Heart left ventricle (tissue), 16 donors: Measurements from ENCODE around the gene UGDH. TPM values are rescaled to one million over a fixed set of nuclear protein-coding genes. Genes with fewer than 3 reads are reported as not detected.

ENCODE experiments used
- ATAC-seq, 4 donors: fragments of 200-7000 bp; cut with Tn5 transposase; one replicate each; pipeline ENCODE4 v1.9.1; 2020 to 2022; ENCODE audit warnings: moderate library complexity in 4 of 4, mild to moderate bottlenecking in 3 of 4, moderate number of reproducible peaks in 1 of 4
- DNase-seq, 5 donors: peaks; one replicate each; pipeline ENCODE4 v3.0.0-alpha.2; 2020
- H3K27ac ChIP-seq, 12 donors: fragments of 200-600 bp; sonication (generic) in 4 of 12; one replicate each; pipeline versions ENCODE4 v1.5.0 to v1.8.0; 2016 to 2022; ENCODE audit warnings: mild to moderate bottlenecking in 2 of 12
- H3K27me3 ChIP-seq, 9 donors: fragments of 200-600 bp; sonication (generic) in 2 of 9; one replicate each; pipeline versions ENCODE4 v1.5.1 to v1.8.0; 2016 to 2022; ENCODE audit warnings: mild to moderate bottlenecking in 3 of 9
- H3K36me3 ChIP-seq, 9 donors: fragments of 200-600 bp; sonication (generic) in 2 of 9; one replicate each; pipeline versions ENCODE4 v1.5.0 to v1.8.0; 2018 to 2022; ENCODE audit warnings: mild to moderate bottlenecking in 2 of 9
- H3K4me1 ChIP-seq, 12 donors: fragments of 200-600 bp; sonication (generic) in 4 of 12; one replicate each; pipeline versions ENCODE4 v1.5.0 to v1.8.0; 2016 to 2022; ENCODE audit warnings: mild to moderate bottlenecking in 3 of 12
- H3K4me3 ChIP-seq, 12 donors: fragments of 200-600 bp; sonication (generic) in 4 of 12; one replicate each; pipeline versions ENCODE4 v1.5.0 to v1.8.0; 2017 to 2022; ENCODE audit warnings: mild to moderate bottlenecking in 9 of 12, moderate library complexity in 4 of 12
- H3K9me3 ChIP-seq, 12 donors: fragments of 200-600 bp; sonication (generic) in 4 of 12; one replicate each; pipeline versions ENCODE4 v1.5.0 to v1.8.0; 2016 to 2022; ENCODE audit warnings: mild to moderate bottlenecking in 1 of 12
- CTCF ChIP-seq, 12 donors: fragments of 200-600 bp; sonication (generic) in 4 of 12; IDR thresholded peaks; one replicate each; pipeline versions ENCODE4 v1.5.0 to v1.8.0; 2018 to 2022; ENCODE audit warnings: antibody characterized with exemption in 12 of 12, mild to moderate bottlenecking in 5 of 12
- POLR2A ChIP-seq, 2 donors: fragments of 450-650 bp; IDR thresholded peaks; one replicate each; pipeline ENCODE4 v1.6.1; 2017; ENCODE audit warnings: antibody characterized with exemption in 2 of 2, mild to moderate bottlenecking in 2 of 2, moderate library complexity in 2 of 2
- WGBS, 4 donors: extraction: QIAGEN DNeasy Blood & Tissue Kit in 2 of 4; methylation state at CpG; one replicate each; pipeline versions ENCODE4 v1.1.5 to v1.1.7; 2013 to 2018; 5-methylcytosine and 5-hydroxymethylcytosine counted together
- intact Hi-C, 10 donors: fragments of 100-400 bp; cut with DNase I; formaldehyde crosslinking; loops; one replicate each; pipeline versions ENCODE4 v1.11.1 to v1.14.2; 2022
- polyA plus RNA-seq, 2 donors: library from polyadenylated mRNA; stranded (reverse); fragments of 200-250 nt; gene quantifications; one replicate each; pipeline ENCODE4 v1.2.3, GENCODE V29; 2013
- total RNA-seq, 9 donors: library from RNA; depleted of rRNA in 2 of 9; stranded (reverse); fragments of >200 nt in 2 of 9; fragmentation: NEBNext Ultra II Directional in 3 of 9; extraction: Animal tissue kit (Norgen Biotek cat#: 25700) in 3 of 9; gene quantifications; one replicate each; pipeline versions ENCODE4 v1.1.0 to v1.2.4, GENCODE V29; 2016 to 2023
- donor health status: ischemic (EF 13 %, LVEDD 7.1; RV severe dilation, severe dysfunction).
- donor health status: healthy with polysubstance abuse.
- donor health status: DM: no; HTN: yes; CAD: no.
- donor health status: DM: no; HTN: no; CAD: no.
- donor health status: ischemic (EF 25% LVEDD 6.9; RV normal size, moderate dysfunction).
- donor health status: ischemic (EF 25% LVEDD 5.7; RV mildly dilated, moderate dysfunction).
- donor health status: healthy.
- donor health status: DM: yes; HTN: yes; CAD: no.
- donor health status: ischemic (EF 35%, LVEDD 5.7; RV mildly dilated, moderate dysfunction).
- donor health status: nonischemic (EF 11% LVEDD 7.7; RV severe dilation, severe dysfunction).
- donor health status: DM: yes; HTN: yes; CAD: no.
- donor health status: PGD.
- donor health status: ischemic (EF 29% LVEDD 5.4; RV normal size, mild dysfunction).
- donor health status: nonischemic (EF 23%, LVEDD 6.1; RV moderate dilation, normal function).

The UGDH gene
- total and polyA plus RNA-seq, 11 donors = 2.3 to 28.6 (median 16.5) TPM

GRCh38 chr4:39502019-39502663 lies 25.1 kb downstream of the UGDH start:
- H3K4me3 ChIP-seq = no peak overlapping the region
- no peaks in the 10 kb centered on the region for H3K9me3 ChIP-seq
- TF ChIP-seq POLR2A (IDR thresholded peaks at IDR 0.05) (no peak), CTCF (IDR thresholded peaks at IDR 0.05) (no peak)
- ATAC-seq = peak in 3 of 4 donors; percentile 39 to 86 (median 58)
- intact Hi-C loops = no loop called here
- H3K27ac ChIP-seq = peak overlapping the region in 5 of 12 donors; percentile 3 to 51 (median 27)
- DNase-seq = no peak
- H3K27me3 ChIP-seq = no peaks in the 10 kb centered on the region
- peaks cover 0 to 2% (median 0%) of the 10 kb centered on the region in 12 donors for H3K4me1 ChIP-seq
- peaks cover 0 to 95% (median 86%) of the 10 kb centered on the region in 9 donors for H3K36me3 ChIP-seq

- Histone ChIP-seq H3K4me3 (no peak overlapping the region), H3K36me3 (peaks cover 0 to 60% (median 52%) of the 10 kb centered on the region in 9 donors), H3K27ac (no peak overlapping the region), H3K9me3 (no peaks in the 10 kb centered on the region), H3K27me3 (no peaks in the 10 kb centered on the region), H3K4me1 (no peaks in the 10 kb centered on the region)
- ATAC-seq = no peak
- no peak for TF ChIP-seq POLR2A (IDR thresholded peaks at IDR 0.05)
- no peak for TF ChIP-seq CTCF (IDR thresholded peaks at IDR 0.05)
- DNase-seq = no peak
- intact Hi-C loops = no loop called here
Measured at GRCh38 chr4:39498727-39499020, 28.6 kb downstream of the UGDH start.

DNA sequence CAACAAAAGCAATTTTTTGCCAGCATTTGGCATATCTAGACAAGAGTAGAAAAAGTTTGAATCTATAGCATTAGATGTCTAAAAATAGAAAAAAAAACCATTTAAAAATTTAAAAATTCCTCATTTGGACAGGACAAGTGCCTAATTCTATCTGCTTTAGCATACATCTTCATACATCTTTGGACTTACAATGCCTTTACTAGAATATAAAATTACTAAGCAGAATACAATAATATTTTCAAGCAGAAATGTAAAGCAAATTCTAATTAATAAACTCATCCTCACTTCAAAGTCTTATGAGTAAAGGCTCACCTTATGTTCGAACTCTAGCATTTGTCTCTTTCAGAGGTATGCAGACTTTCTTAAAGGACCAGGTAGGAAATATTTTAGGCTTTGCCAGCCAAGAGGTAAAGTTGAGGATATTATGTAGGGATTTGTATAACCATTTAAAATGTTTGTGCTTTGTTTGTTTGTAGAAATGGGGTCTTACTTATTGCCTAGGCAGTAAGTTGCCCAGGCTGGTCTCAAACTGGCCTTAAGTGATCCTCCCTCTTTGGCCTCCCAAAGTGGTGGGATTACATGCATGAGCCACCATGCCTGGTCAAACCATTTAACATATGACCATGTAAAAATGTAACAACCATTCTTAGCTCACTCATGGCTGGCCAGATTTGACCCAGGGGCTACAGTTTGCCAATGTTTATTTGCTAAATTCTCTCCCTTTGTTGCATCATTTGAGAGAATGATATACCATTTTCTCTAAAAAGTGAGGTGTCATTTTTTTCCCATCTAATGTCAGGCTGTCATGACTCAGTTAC lies 29.1 kb downstream of the UGDH start:
- no peaks in the 10 kb centered on the region for H3K4me1 ChIP-seq
- WGBS, 4 donors = 89 to 93% (median 92%) methylated on average over 1 of the region's 1 CpG
- ATAC-seq (no peak), DNase-seq (no peak)
- H3K36me3 ChIP-seq = peaks cover 0 to 55% (median 47%) of the 10 kb centered on the region in 9 donors
- H3K4me3 ChIP-seq = no peak overlapping the region
- no peak overlapping the region for H3K27ac ChIP-seq
- intact Hi-C loops = no loop called here
- no peaks in the 10 kb centered on the region for H3K9me3 ChIP-seq
- H3K27me3 ChIP-seq = no peaks in the 10 kb centered on the region
- TF ChIP-seq POLR2A (IDR thresholded peaks at IDR 0.05) = no peak
- TF ChIP-seq CTCF (IDR thresholded peaks at IDR 0.05) = no peak

DNA sequence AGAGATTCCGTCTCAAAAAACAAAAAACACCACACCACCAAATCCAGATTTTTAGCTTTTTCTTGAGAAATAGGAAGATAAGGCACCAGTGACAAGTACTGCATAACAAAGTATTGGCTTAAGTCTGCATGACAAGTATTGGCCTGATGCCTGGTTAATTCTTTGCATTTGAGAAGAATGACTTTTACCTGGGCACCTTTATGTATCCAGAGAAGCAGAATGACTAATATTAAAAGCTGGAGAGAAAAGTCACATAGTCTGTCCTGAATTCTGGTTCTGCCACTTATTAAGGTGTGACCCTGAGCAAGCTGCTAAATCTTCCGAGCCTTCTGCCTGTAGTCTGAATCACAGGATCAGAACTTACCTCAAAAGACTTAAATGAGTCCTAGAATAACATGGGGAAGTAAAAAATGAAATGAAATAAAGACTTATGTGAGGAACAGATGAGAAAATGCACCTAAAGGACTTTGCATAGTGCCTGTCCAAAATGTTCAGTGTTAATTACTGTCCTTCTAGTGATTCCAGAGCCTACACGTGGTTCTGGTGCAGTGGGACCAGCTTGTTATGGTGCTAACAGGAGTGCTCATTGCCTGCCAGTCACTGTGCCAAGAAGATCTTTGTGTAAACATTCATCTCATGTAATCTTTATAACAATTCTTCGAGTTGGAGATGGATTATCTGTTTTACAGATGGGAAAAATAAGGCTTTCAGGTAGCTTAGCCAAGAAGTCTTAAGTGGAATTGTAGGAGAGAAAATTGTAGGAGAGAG lies 31.6 kb downstream of the UGDH start:
- ATAC-seq (no peak), DNase-seq (no peak)
- TF ChIP-seq CTCF (IDR thresholded peaks at IDR 0.05) (no peak), POLR2A (IDR thresholded peaks at IDR 0.05) (no peak)
- Histone ChIP-seq H3K4me3 (no peak overlapping the region), H3K27me3 (no peaks in the 10 kb centered on the region), H3K27ac (no peak overlapping the region), H3K9me3 (no peaks in the 10 kb centered on the region), H3K36me3 (peaks cover 0 to 31% (median 23%) of the 10 kb centered on the region in 9 donors), H3K4me1 (no peaks in the 10 kb centered on the region)
- intact Hi-C loops = no loop called here
- 69 to 78% (median 77%) methylated on average over 4 of the region's 4 CpGs for WGBS, 4 donors
